ENCODE measurements around the gene MTHFD1L.

GRCh38 chr6:151005164-151005563 lies 139.7 kb downstream of the MTHFD1L start:
- TF ChIP-seq, protein P1, sequence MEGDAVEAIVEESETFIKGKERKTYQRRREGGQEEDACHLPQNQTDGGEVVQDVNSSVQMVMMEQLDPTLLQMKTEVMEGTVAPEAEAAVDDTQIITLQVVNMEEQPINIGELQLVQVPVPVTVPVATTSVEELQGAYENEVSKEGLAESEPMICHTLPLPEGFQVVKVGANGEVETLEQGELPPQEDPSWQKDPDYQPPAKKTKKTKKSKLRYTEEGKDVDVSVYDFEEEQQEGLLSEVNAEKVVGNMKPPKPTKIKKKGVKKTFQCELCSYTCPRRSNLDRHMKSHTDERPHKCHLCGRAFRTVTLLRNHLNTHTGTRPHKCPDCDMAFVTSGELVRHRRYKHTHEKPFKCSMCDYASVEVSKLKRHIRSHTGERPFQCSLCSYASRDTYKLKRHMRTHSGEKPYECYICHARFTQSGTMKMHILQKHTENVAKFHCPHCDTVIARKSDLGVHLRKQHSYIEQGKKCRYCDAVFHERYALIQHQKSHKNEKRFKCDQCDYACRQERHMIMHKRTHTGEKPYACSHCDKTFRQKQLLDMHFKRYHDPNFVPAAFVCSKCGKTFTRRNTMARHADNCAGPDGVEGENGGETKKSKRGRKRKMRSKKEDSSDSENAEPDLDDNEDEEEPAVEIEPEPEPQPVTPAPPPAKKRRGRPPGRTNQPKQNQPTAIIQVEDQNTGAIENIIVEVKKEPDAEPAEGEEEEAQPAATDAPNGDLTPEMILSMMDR (IDR thresholded peaks at IDR 0.05), result no peak
- TF ChIP-seq EP300 (IDR thresholded peaks at IDR 0.05) (no peak), POLR2A (IDR thresholded peaks at IDR 0.05) (no peak), POLR2AphosphoS5 (IDR thresholded peaks at IDR 0.05) (no peak)

Measured in stomach (tissue), 4 donors.